ENCODE data around the gene TTLL9. TPM values are rescaled to one million over a fixed set of nuclear protein-coding genes. Genes with fewer than 3 reads are reported as not detected.

Gene TTLL9
- polyA plus RNA-seq, 1 donor from 2014 or later: 8.0 TPM

GRCh38 chr20:31901615-31902014, 31.2 kb downstream of the TTLL9 start:
- H3K79me2 ChIP-seq (replicated peaks; ENCODE audit: insufficient read depth, low read length): no peaks in the 10 kb centered on the region
- H3F3A ChIP-seq (ENCODE audit: insufficient read depth, low read length, poor library complexity, severe bottlenecking): no peaks in the 10 kb centered on the region
- H3K4me2 ChIP-seq (ENCODE audit: low read length): no peak overlapping the region
- no peak for TF ChIP-seq RAD21 (conservative IDR thresholded peaks at IDR 0.05)
- no peak for TF ChIP-seq SMC3 (conservative IDR thresholded peaks at IDR 0.05; ENCODE audit: poor library complexity)
- TF ChIP-seq EP300 (conservative IDR thresholded peaks at IDR 0.05; ENCODE audit: poor library complexity, severe bottlenecking): no peak
- TF ChIP-seq TAF1 (IDR thresholded peaks at IDR 0.05; ENCODE audit: low read depth): no peak
- TF ChIP-seq, protein P1, sequence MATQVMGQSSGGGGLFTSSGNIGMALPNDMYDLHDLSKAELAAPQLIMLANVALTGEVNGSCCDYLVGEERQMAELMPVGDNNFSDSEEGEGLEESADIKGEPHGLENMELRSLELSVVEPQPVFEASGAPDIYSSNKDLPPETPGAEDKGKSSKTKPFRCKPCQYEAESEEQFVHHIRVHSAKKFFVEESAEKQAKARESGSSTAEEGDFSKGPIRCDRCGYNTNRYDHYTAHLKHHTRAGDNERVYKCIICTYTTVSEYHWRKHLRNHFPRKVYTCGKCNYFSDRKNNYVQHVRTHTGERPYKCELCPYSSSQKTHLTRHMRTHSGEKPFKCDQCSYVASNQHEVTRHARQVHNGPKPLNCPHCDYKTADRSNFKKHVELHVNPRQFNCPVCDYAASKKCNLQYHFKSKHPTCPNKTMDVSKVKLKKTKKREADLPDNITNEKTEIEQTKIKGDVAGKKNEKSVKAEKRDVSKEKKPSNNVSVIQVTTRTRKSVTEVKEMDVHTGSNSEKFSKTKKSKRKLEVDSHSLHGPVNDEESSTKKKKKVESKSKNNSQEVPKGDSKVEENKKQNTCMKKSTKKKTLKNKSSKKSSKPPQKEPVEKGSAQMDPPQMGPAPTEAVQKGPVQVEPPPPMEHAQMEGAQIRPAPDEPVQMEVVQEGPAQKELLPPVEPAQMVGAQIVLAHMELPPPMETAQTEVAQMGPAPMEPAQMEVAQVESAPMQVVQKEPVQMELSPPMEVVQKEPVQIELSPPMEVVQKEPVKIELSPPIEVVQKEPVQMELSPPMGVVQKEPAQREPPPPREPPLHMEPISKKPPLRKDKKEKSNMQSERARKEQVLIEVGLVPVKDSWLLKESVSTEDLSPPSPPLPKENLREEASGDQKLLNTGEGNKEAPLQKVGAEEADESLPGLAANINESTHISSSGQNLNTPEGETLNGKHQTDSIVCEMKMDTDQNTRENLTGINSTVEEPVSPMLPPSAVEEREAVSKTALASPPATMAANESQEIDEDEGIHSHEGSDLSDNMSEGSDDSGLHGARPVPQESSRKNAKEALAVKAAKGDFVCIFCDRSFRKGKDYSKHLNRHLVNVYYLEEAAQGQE (IDR thresholded peaks at IDR 0.05; ENCODE audit: borderline replicate concordance): no peak
- TF ChIP-seq POLR2AphosphoS5 (IDR thresholded peaks at IDR 0.05): no peak
- no peak for TF ChIP-seq EZH2 (IDR thresholded peaks at IDR 0.05; ENCODE audit: borderline replicate concordance, insufficient read depth, low read length, poor library complexity, severe bottlenecking)
- H3K9me3 ChIP-seq (ENCODE audit: low read length): no peaks in the 10 kb centered on the region
- no peak overlapping the region for H3K4me3 ChIP-seq (ENCODE audit: low read length)
- no peaks in the 10 kb centered on the region for H4K20me1 ChIP-seq (ENCODE audit: insufficient read depth)
- no peaks in the 10 kb centered on the region for H3K27me3 ChIP-seq (ENCODE audit: insufficient read depth, low read depth, low read length)
- no peaks in the 10 kb centered on the region for H3K36me3 ChIP-seq (ENCODE audit: insufficient read depth, low read length)
- H3K9ac ChIP-seq (ENCODE audit: low read length): no peak overlapping the region
- H3K9me2 ChIP-seq (ENCODE audit: insufficient read depth, low read length): no peaks in the 10 kb centered on the region
- H3K27ac ChIP-seq (ENCODE audit: low read length): no peak overlapping the region
- H2AFZ ChIP-seq (ENCODE audit: low read depth, low read length): no peak overlapping the region

GRCh38 chr20:31903627-31904386, 33.4 kb downstream of the TTLL9 start:
- H3K79me2 ChIP-seq (replicated peaks; ENCODE audit: insufficient read depth, low read length): no peaks in the 10 kb centered on the region
- H3K27me3 ChIP-seq (ENCODE audit: insufficient read depth, low read depth, low read length): no peaks in the 10 kb centered on the region
- no peaks in the 10 kb centered on the region for H3F3A ChIP-seq (ENCODE audit: insufficient read depth, low read length, poor library complexity, severe bottlenecking)
- no peak for TF ChIP-seq POLR2AphosphoS5 (IDR thresholded peaks at IDR 0.05)
- TF ChIP-seq SMC3 (conservative IDR thresholded peaks at IDR 0.05; ENCODE audit: poor library complexity): no peak
- no peak for TF ChIP-seq TAF1 (IDR thresholded peaks at IDR 0.05; ENCODE audit: low read depth)
- TF ChIP-seq, protein P1 (IDR thresholded peaks at IDR 0.05; ENCODE audit: borderline replicate concordance): no peak
- no peaks in the 10 kb centered on the region for H3K36me3 ChIP-seq (ENCODE audit: insufficient read depth, low read length)
- H3K27ac ChIP-seq (ENCODE audit: low read length): no peak overlapping the region
- H3K9me3 ChIP-seq (ENCODE audit: low read length): no peaks in the 10 kb centered on the region
- H4K20me1 ChIP-seq (ENCODE audit: insufficient read depth): no peaks in the 10 kb centered on the region
- no peak overlapping the region for H2AFZ ChIP-seq (ENCODE audit: low read depth, low read length)
- H3K4me3 ChIP-seq (ENCODE audit: low read length): no peak overlapping the region
- no peaks in the 10 kb centered on the region for H3K9me2 ChIP-seq (ENCODE audit: insufficient read depth, low read length)
- no peak overlapping the region for H3K9ac ChIP-seq (ENCODE audit: low read length)
- no peak overlapping the region for H3K4me2 ChIP-seq (ENCODE audit: low read length)

Data from neural cell (in vitro differentiated cells).